OCI-LY1 (cell line): ENCODE data around the gene HCRTR2.

Experiments used
- H2AFZ ChIP-seq: fragments of 200-600 bp; sonication (generic), shearing (Covaris generic); 2 replicates; pipeline ENCODE4 v1.6.0; 2014; ENCODE audit warnings: antibody characterized with exemption, mild to moderate bottlenecking, low read length
- H3F3A ChIP-seq: fragments of 200-600 bp; sonication (generic), shearing (Covaris generic); 2 replicates; pipeline ENCODE4 v1.6.0; 2014; ENCODE audit warnings: mild to moderate bottlenecking, antibody characterized with exemption, low read length, moderate library complexity; ENCODE audit not compliant: insufficient read depth
- H3K27ac ChIP-seq: fragments of 200-600 bp; sonication (generic); 2 replicates; pipeline ENCODE4 v1.5.1; 2014; ENCODE audit warnings: low read length, mixed run types, mild to moderate bottlenecking, low read depth; ENCODE audit not compliant: poor library complexity, severe bottlenecking
- H3K27me3 ChIP-seq: fragments of 200-600 bp; sonication (generic); 2 replicates; pipeline ENCODE4 v1.6.0; 2014; ENCODE audit warnings: antibody characterized with exemption, mild to moderate bottlenecking, low read length, moderate library complexity; ENCODE audit not compliant: insufficient read depth
- H3K36me3 ChIP-seq: fragments of 200-600 bp; sonication (generic); 2 replicates; pipeline ENCODE4 v1.6.1; 2014; ENCODE audit warnings: mild to moderate bottlenecking, antibody characterized with exemption, low read length, moderate library complexity, mixed read lengths; ENCODE audit not compliant: insufficient read depth
- H3K4me1 ChIP-seq: fragments of 200-600 bp; sonication (generic); 2 replicates; pipeline ENCODE4 v1.5.1; 2014; ENCODE audit warnings: mild to moderate bottlenecking, low read length, moderate library complexity; ENCODE audit not compliant: insufficient read depth, severe bottlenecking
- H3K4me2 ChIP-seq: fragments of 200-600 bp; sonication (generic), shearing (Covaris generic); 2 replicates; pipeline ENCODE4 v1.6.1; 2014; ENCODE audit warnings: low read length
- H3K4me3 ChIP-seq: fragments of 200-600 bp; sonication (generic); 2 replicates; pipeline ENCODE4 v1.5.1; 2014; ENCODE audit warnings: low read length, low read depth, mild to moderate bottlenecking, mixed read lengths; ENCODE audit not compliant: poor library complexity, severe bottlenecking
- H3K79me2 ChIP-seq: fragments of 200-600 bp; shearing (Covaris generic); 2 replicates; pipeline ENCODE4 v1.6.1; 2016; ENCODE audit warnings: mixed run types, low read length, mixed read lengths; ENCODE audit not compliant: insufficient read depth
- H3K9ac ChIP-seq: fragments of 200-600 bp; sonication (generic), shearing (Covaris generic); 2 replicates; pipeline ENCODE4 v1.6.1; 2014; ENCODE audit warnings: mild to moderate bottlenecking, low read length, mixed read lengths
- H3K9me2 ChIP-seq: fragments of 200-600 bp; sonication (generic), shearing (Covaris generic); 2 replicates; pipeline ENCODE4 v1.6.1; 2014; ENCODE audit warnings: low read depth, mild to moderate bottlenecking, low read length, mixed read lengths
- H3K9me3 ChIP-seq: fragments of 200-600 bp; shearing (Covaris generic); 2 replicates; pipeline ENCODE4 v1.6.1; 2014; ENCODE audit warnings: low read length, mixed read lengths
- H4K20me1 ChIP-seq: fragments of 200-600 bp; sonication (generic), shearing (Covaris generic); 2 replicates; pipeline ENCODE4 v1.6.0; 2016; ENCODE audit warnings: mild to moderate bottlenecking, low read length; ENCODE audit not compliant: insufficient read depth
- CTCF ChIP-seq: fragments of 200-600 bp; sonication (generic), shearing (Covaris generic); IDR thresholded peaks from 2 replicates; pipeline ENCODE4 v1.5.1; 2017; ENCODE audit warnings: mild to moderate bottlenecking, antibody characterized with exemption, low read length, moderate library complexity, mixed read lengths
- EZH2 ChIP-seq: fragments of 200-600 bp; sonication (generic), shearing (Covaris generic); IDR thresholded peaks from 2 replicates; pipeline ENCODE4 v1.8.0; 2017; ENCODE audit warnings: borderline replicate concordance, mixed run types, mild to moderate bottlenecking, antibody characterized with exemption, low read length, moderate library complexity, mixed read lengths

The HCRTR2 gene

DNA sequence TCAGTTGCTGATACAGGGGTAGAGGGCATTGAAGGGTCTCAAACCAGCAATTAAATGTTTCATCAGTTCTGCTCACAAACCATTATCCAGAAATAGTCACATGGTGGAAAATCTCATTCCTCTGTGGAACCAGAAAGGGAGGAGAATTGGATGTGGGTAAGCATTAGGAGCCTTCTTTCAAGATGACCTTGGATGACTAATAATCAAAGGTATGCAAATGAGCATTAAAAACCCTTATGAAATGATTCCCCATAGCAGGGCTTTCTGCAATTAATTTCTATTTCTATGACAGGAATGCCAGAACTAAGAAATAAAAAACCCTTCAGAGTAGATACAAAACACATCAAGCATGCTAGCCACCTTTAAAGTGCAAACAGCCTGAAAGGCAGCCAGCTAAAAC lies 37.4 kb upstream of the HCRTR2 start:
- Histone ChIP-seq H3K9me2 (no peaks in the 10 kb centered on the region), H3K4me2 (no peak overlapping the region), H3K27ac (no peak overlapping the region)

GRCh38 chr6:55137929-55138693 lies 36.2 kb upstream of the HCRTR2 start:
- H2AFZ ChIP-seq = no peak overlapping the region
- no peaks in the 10 kb centered on the region for H3K27me3 ChIP-seq
- TF ChIP-seq EZH2 = no peak
- no peak for TF ChIP-seq CTCF
- no peaks in the 10 kb centered on the region for H3K9me2 ChIP-seq
- H3K27ac ChIP-seq = no peak overlapping the region
- no peaks in the 10 kb centered on the region for H3K36me3 ChIP-seq
- H3K4me2 ChIP-seq = no peak overlapping the region
- H3K4me3 ChIP-seq = no peak overlapping the region
- no peak overlapping the region for H3K9ac ChIP-seq
- H4K20me1 ChIP-seq = no peaks in the 10 kb centered on the region
- H3F3A ChIP-seq = no peaks in the 10 kb centered on the region
- no peaks in the 10 kb centered on the region for H3K4me1 ChIP-seq
- H3K9me3 ChIP-seq = no peaks in the 10 kb centered on the region
- no peaks in the 10 kb centered on the region for H3K79me2 ChIP-seq

More for the DNA sequence above, 37.4 kb upstream of the HCRTR2 start:
- no peak overlapping the region for H3K4me3 ChIP-seq
- H3F3A ChIP-seq = no peaks in the 10 kb centered on the region
- H3K79me2 ChIP-seq = no peaks in the 10 kb centered on the region
- no peaks in the 10 kb centered on the region for H3K27me3 ChIP-seq
- TF ChIP-seq CTCF (no peak), EZH2 (no peak)
- H4K20me1 ChIP-seq = no peaks in the 10 kb centered on the region
- no peaks in the 10 kb centered on the region for H3K36me3 ChIP-seq
- H2AFZ ChIP-seq = no peak overlapping the region
- no peaks in the 10 kb centered on the region for H3K4me1 ChIP-seq
- H3K9ac ChIP-seq = no peak overlapping the region
- no peaks in the 10 kb centered on the region for H3K9me3 ChIP-seq

DNA sequence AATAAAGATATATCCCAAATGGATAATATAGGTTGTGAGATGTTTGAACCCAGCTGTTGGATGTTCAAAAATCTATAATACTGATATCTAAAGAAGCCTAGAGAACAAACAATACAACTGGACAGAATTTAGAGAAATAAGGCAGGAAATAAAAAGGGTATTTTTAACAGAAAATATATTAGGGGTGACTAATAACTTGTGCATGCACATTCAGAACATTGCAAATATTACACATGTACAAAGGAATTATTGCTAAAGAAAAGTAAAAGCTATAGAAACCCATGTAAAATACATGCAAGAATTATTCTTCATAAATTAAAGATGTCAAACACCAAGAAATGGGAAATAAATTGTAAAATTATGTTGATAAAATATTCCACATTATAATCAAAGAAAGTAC lies 32.7 kb upstream of the HCRTR2 start:
- H3F3A ChIP-seq = no peaks in the 10 kb centered on the region
- H3K4me2 ChIP-seq = no peak overlapping the region

More for the DNA sequence above, 32.7 kb upstream of the HCRTR2 start:
- no peaks in the 10 kb centered on the region for H3K9me2 ChIP-seq
- H2AFZ ChIP-seq = no peak overlapping the region
- H3K79me2 ChIP-seq = no peaks in the 10 kb centered on the region
- H3K9me3 ChIP-seq = no peaks in the 10 kb centered on the region
- H3K36me3 ChIP-seq = no peaks in the 10 kb centered on the region
- H3K27me3 ChIP-seq = no peaks in the 10 kb centered on the region
- H4K20me1 ChIP-seq = no peaks in the 10 kb centered on the region
- no peaks in the 10 kb centered on the region for H3K4me1 ChIP-seq
- no peak overlapping the region for H3K4me3 ChIP-seq
- no peak for TF ChIP-seq EZH2
- no peak for TF ChIP-seq CTCF
- no peak overlapping the region for H3K9ac ChIP-seq
- H3K27ac ChIP-seq = no peak overlapping the region
